B cell (primary cell): Measurements from ENCODE around the gene GMEB2. TPM values are rescaled to one million over a fixed set of nuclear protein-coding genes. Genes with fewer than 3 reads are reported as not detected.

Source experiments
- ATAC-seq: fragments of 200-7000 bp; cut with Tn5 transposase; one replicate; pipeline ENCODE4 v1.10.0; 2021; ENCODE audit warnings: low read depth, mild to moderate bottlenecking, moderate number of reproducible peaks, moderate library complexity
- CTCF ChIA-PET: fragments of 350-600 bp; sonication (Branson Sonifier 250); formaldehyde crosslinking; loops from one replicate; lab custom pipeline; 2021; ENCODE audit warnings: antibody characterized with exemption, inconsistent platforms; lab: Charles Lee
- POLR2A ChIA-PET: fragments of 350-600 bp; sonication (Branson Sonifier 250); formaldehyde crosslinking; loops from one replicate; lab custom pipeline; 2021; ENCODE audit warnings: antibody characterized with exemption; lab: Charles Lee
- DNase-seq: peaks from one replicate; pipeline ENCODE4 v3.0.0; 2013
- H2AFZ ChIP-seq: 2 replicates; pipeline ENCODE4 v1.6.1; 2012; ENCODE audit warnings: mild to moderate bottlenecking, low read depth, low read length; ENCODE audit not compliant: insufficient read depth, poor library complexity, severe bottlenecking
- H3K27ac ChIP-seq, 2 donors: 1 replicate in 1 of 2; 2 replicates in 1 of 2; pipeline ENCODE4 v1.5.1; 2012 to 2013; ENCODE audit warnings: low read length in 2 of 2, mild to moderate bottlenecking in 2 of 2, moderate library complexity in 1 of 2
- H3K27me3 ChIP-seq, 4 experiments: fragments of 200-600 bp in 1 of 4; sonication (generic) in 1 of 4; replicated peaks in 1 of 4; 1 replicate in 2 of 4; 2 replicates in 2 of 4; pipeline versions ENCODE4 v1.6.1 to v1.7.0; 2013 to 2016; ENCODE audit warnings: low read length in 3 of 4, mild to moderate bottlenecking in 2 of 4, mixed read lengths in 1 of 4, moderate library complexity in 1 of 4; ENCODE audit not compliant: insufficient read depth in 4 of 4, control insufficient read depth in 3 of 4; ENCODE audit errors: control extremely low read depth in 1 of 4
- H3K36me3 ChIP-seq, 2 experiments: replicated peaks in 1 of 2; 1 replicate in 1 of 2; 2 replicates in 1 of 2; pipeline versions ENCODE4 v1.6.1 to v1.7.1; 2013; ENCODE audit warnings: low read length in 1 of 2; ENCODE audit not compliant: insufficient read depth in 2 of 2, control insufficient read depth in 1 of 2; ENCODE audit errors: control extremely low read depth in 1 of 2, extremely low read depth in 1 of 2
- H3K4me1 ChIP-seq, 2 donors: fragments of 200-600 bp in 1 of 2; sonication (generic) in 1 of 2; 1 replicate in 1 of 2; 2 replicates in 1 of 2; pipeline versions ENCODE4 v1.5.1 to v1.6.1; 2013 to 2017; ENCODE audit warnings: low read length in 2 of 2; ENCODE audit not compliant: control insufficient read depth in 2 of 2, insufficient read depth in 2 of 2
- H3K4me2 ChIP-seq: replicated peaks from 2 replicates; pipeline ENCODE3; 2012; ENCODE audit warnings: mild to moderate bottlenecking, low read depth, low read length; ENCODE audit not compliant: poor library complexity, severe bottlenecking
- H3K4me3 ChIP-seq, 5 experiments: fragments of 200-600 bp in 1 of 5; sonication (generic) in 1 of 5; 1 replicate in 3 of 5; 2 replicates in 2 of 5; pipeline versions ENCODE4 v1.5.1 to v1.7.0; 2011 to 2016; ENCODE audit warnings: low read length in 4 of 5, mild to moderate bottlenecking in 4 of 5, low read depth in 2 of 5, control low read depth in 1 of 5, moderate library complexity in 1 of 5; ENCODE audit not compliant: insufficient read depth in 1 of 5; ENCODE audit errors: control extremely low read depth in 1 of 5, extremely low read depth in 1 of 5
- H3K79me2 ChIP-seq: fragments of 200-600 bp; sonication (generic); one replicate; pipeline ENCODE4 v1.6.0; 2016; ENCODE audit warnings: low read length; ENCODE audit not compliant: control insufficient read depth, insufficient read depth
- H3K9ac ChIP-seq: fragments of 200-600 bp; sonication (generic); 2 replicates; pipeline ENCODE4 v1.6.1; 2017; ENCODE audit warnings: mild to moderate bottlenecking, low read length, moderate library complexity
- H3K9me3 ChIP-seq, 3 donors: one replicate each; pipeline versions ENCODE4 v1.6.1 to v1.7.1; 2013; ENCODE audit warnings: low read length in 2 of 3; ENCODE audit not compliant: control insufficient read depth in 2 of 3, insufficient read depth in 1 of 3; ENCODE audit errors: control extremely low read depth in 1 of 3
- H4K20me1 ChIP-seq: 2 replicates; pipeline ENCODE4 v1.6.0; 2012; ENCODE audit warnings: mild to moderate bottlenecking, low read length; ENCODE audit not compliant: insufficient read depth, control insufficient read depth, poor library complexity, severe bottlenecking
- H3K27ac Mint-ChIP-seq: one replicate; pipeline ENCODE4 v1.8.0; 2021; ENCODE audit warnings: mixed read lengths
- H3K27me3 Mint-ChIP-seq: one replicate; pipeline ENCODE4 v1.8.0; 2021; ENCODE audit warnings: mixed read lengths
- H3K4me1 Mint-ChIP-seq: one replicate; pipeline ENCODE4 v1.8.0; 2021; ENCODE audit warnings: mixed read lengths
- H3K4me3 Mint-ChIP-seq: one replicate; pipeline ENCODE4 v1.8.0; 2021; ENCODE audit warnings: mixed read lengths
- H3K9me3 Mint-ChIP-seq: one replicate; pipeline ENCODE4 v1.8.0; 2022; ENCODE audit warnings: mixed read lengths; ENCODE audit not compliant: insufficient read depth
- EZH2 ChIP-seq: IDR thresholded peaks from 2 replicates; pipeline ENCODE4 v1.6.1; 2012; ENCODE audit warnings: borderline replicate concordance, low read depth, mild to moderate bottlenecking, moderate library complexity, low read length; ENCODE audit not compliant: insufficient read depth, poor library complexity, severe bottlenecking
- WGBS: methylation state at CpG from one replicate; pipeline ENCODE4 v1.1.5; 2013; ENCODE audit warnings: missing lambda C conversion rate; ENCODE audit not compliant: insufficient coverage; 5-methylcytosine and 5-hydroxymethylcytosine counted together
- intact Hi-C: fragments of 100-400 bp; cut with micrococcal nuclease; formaldehyde crosslinking; loops from one replicate; pipeline ENCODE4 v1.10.0; 2022
- polyA plus RNA-seq: library from polyadenylated mRNA; depleted of rRNA; stranded (reverse); fragments of >200 nt; gene quantifications from 2 replicates; pipeline ENCODE4 v1.2.3, GENCODE V29; 2012
- total RNA-seq, 2 donors: library from RNA; stranded (reverse); fragments of 120-200 nt in 1 of 2; gene quantifications; 1 replicate in 1 of 2; 2 replicates in 1 of 2; pipeline versions ENCODE4 v1.2.3 to v1.2.4, GENCODE V29; 2013 to 2022
- TF ChIP-seq, protein P1 (sequence below): fragments of 200-600 bp; IDR thresholded peaks from one replicate; pipeline ENCODE4 v1.8.0; 2022; ENCODE audit warnings: antibody characterized with exemption, mild to moderate bottlenecking

GMEB2 gene
- total and polyA plus RNA-seq, 2 donors (not counting 1 experiment from before 2014, with no cell fraction given): 17.7 to 24.5 TPM

- no peak overlapping the region for H3K27ac ChIP-seq
- no peak overlapping the region for H2AFZ ChIP-seq
- H3K27me3 ChIP-seq: no peaks in the 10 kb centered on the region
- ChIA-PET CTCF (no interaction called here), POLR2A (interaction anchor here (0.7 kb wide), 1 partner anchor 14 kb away, joined by 3 read pairs; no protein-coding TSS in a partner anchor)
- no peak overlapping the region for H3K4me3 Mint-ChIP-seq
- ATAC-seq (no peak), DNase-seq (no peak)
- H3K27me3 Mint-ChIP-seq: no peaks in the 10 kb centered on the region
- H3K4me1 ChIP-seq: peaks cover 3 to 14% of the 10 kb centered on the region in 2 donors
- H3K4me2 ChIP-seq: no peak overlapping the region
- H3K9me3 Mint-ChIP-seq: no peaks in the 10 kb centered on the region
- peaks cover 79% of the 10 kb centered on the region for H3K79me2 ChIP-seq
- H3K36me3 ChIP-seq: peaks cover 0 to 30% of the 10 kb centered on the region in 2 experiments
- intact Hi-C loops: no loop called here
- peaks cover 17% of the 10 kb centered on the region for H3K4me1 Mint-ChIP-seq
- H3K9me3 ChIP-seq: no peaks in the 10 kb centered on the region
- peaks cover 28% of the 10 kb centered on the region for H4K20me1 ChIP-seq
- whole genome bisulfite sequencing: 91% methylated on average over 7 of the region's 8 CpGs
- TF ChIP-seq, protein P1, sequence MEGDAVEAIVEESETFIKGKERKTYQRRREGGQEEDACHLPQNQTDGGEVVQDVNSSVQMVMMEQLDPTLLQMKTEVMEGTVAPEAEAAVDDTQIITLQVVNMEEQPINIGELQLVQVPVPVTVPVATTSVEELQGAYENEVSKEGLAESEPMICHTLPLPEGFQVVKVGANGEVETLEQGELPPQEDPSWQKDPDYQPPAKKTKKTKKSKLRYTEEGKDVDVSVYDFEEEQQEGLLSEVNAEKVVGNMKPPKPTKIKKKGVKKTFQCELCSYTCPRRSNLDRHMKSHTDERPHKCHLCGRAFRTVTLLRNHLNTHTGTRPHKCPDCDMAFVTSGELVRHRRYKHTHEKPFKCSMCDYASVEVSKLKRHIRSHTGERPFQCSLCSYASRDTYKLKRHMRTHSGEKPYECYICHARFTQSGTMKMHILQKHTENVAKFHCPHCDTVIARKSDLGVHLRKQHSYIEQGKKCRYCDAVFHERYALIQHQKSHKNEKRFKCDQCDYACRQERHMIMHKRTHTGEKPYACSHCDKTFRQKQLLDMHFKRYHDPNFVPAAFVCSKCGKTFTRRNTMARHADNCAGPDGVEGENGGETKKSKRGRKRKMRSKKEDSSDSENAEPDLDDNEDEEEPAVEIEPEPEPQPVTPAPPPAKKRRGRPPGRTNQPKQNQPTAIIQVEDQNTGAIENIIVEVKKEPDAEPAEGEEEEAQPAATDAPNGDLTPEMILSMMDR: no peak
- TF ChIP-seq EZH2: no peak
- no peak overlapping the region for H3K27ac Mint-ChIP-seq
- no peak overlapping the region for H3K9ac ChIP-seq
- no peak overlapping the region for H3K4me3 ChIP-seq
Observed at GRCh38 chr20:63620991-63621390, 5.9 kb downstream of the GMEB2 start.

- Histone ChIP-seq H3K9ac (no peak overlapping the region), H3K27ac (no peak overlapping the region), H3K4me2 (no peak overlapping the region), H3K9me3 (no peaks in the 10 kb centered on the region), H3K4me3 (no peak overlapping the region), H3K27me3 (no peaks in the 10 kb centered on the region), H3K4me1 (peaks cover 0 to 6% of the 10 kb centered on the region in 2 donors), H3K79me2 (peaks cover 88% of the 10 kb centered on the region), H3K36me3 (peaks cover 0 to 33% of the 10 kb centered on the region in 2 experiments), H4K20me1 (peaks cover 28% of the 10 kb centered on the region), H2AFZ (no peak overlapping the region)
- Mint-ChIP-seq H3K27me3 (no peaks in the 10 kb centered on the region), H3K4me1 (peaks cover 13% of the 10 kb centered on the region), H3K27ac (no peak overlapping the region), H3K4me3 (no peak overlapping the region), H3K9me3 (no peaks in the 10 kb centered on the region)
- TF ChIP-seq EZH2: no peak
- ChIA-PET POLR2A (interaction anchor here (1.1 to 1.3 kb wide), 2 partner anchors 8 to 22 kb away, joined by 5 to 6 read pairs; no protein-coding TSS in a partner anchor), CTCF (no interaction called here)
- DNase-seq (no peak), ATAC-seq (no peak)
- intact Hi-C loops: no loop called here
- WGBS: 98% methylated on average over 12 of the region's 13 CpGs
Observed at GRCh38 chr20:63619505-63619904, 7.4 kb downstream of the GMEB2 start.
